Ramos (cell line): ENCODE results near the gene DOCK7.
"Not testable (repeated sequence)": the region's sequence is repeated elsewhere in the genome, so short reads cannot be mapped to it uniquely, and the experiment has no call there.

ENCODE experiments used
- in situ Hi-C: fragments of 300-500 bp; cut with MboI; formaldehyde crosslinking; loops from one replicate; pipeline ENCODE4 v1.14.3; 2022; ENCODE audit warnings: low sequenced_read_pairs; ENCODE audit not compliant: unreplicated experiment

Gene DOCK7

DNA sequence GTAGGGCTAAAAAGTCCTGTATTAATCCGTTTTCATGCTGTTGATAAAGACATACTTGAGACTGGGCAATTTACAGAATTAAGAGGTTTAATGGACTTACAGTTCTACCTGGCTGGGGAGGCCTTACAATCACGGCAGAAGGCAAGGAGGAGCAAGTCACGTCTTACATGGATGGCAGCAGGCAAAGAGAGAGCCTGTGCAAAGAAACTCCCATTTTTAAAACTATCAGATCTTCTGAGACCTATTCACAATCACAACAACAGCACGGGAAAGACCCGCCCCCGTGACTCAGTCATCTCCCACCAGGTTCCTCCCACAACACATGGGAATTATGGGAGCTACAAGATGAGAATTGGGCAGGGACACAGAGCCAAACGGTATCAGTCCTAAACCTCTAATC, 6.3 kb upstream of the DOCK7 start:
- in situ Hi-C loops = not testable (repeated sequence)

DNA sequence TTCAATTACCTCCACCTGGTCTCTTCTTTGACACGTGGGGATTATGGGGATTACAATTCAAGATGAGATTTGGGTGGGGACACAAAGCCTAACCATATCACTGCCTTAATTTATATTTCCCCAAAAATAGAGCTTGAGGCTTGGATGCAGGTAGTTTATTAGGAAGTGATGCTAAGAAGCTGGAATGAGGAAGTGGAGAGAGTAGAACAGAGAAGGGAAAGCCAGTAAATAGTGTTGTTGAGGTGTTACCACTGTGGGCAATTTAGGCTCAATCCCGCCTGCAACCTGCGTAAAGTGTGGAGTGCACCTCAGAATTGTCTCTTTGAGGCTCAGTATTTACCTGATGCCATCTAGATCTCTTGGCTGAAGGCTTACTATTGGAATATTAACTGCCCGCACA, 4.9 kb upstream of the DOCK7 start:
- in situ Hi-C loops = no loop called here

DNA sequence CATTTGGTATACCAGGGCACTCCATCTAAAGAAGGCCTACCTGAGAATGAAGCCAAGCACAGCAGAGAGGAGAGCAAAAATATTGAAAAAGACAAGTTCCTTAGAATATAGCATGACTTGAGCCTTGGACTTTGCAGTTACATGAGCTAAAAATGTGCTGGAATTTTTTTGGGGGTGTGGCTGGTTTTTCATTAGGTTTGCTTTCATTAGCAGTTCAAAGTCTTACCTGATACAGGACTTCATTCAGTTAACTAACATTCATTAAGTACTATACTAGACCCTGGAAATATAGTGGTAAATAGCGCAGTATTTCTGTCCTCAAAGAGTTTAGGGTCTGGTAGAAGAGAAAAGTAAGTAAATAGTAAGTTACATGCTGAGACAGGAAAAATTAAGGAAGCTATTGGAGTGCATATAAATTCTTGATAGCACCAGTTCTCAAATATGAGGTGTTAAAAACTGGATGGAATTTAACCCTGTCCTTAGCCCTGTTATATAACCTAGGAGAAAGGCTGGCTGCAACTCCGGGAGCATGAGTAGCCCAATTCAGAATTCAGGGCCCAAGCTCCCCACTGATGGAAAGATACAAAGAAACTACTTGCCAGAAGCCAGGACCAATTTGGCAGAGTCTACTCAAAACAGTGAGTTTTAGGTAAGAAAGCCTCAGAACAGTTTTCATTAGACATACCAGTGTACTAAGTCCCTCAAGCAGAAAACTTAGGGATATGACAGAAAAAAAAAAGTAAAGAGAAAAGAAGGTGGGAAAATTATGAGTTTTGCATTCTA, 3.1 kb upstream of the DOCK7 start:
- in situ Hi-C loops = no loop called here

DNA sequence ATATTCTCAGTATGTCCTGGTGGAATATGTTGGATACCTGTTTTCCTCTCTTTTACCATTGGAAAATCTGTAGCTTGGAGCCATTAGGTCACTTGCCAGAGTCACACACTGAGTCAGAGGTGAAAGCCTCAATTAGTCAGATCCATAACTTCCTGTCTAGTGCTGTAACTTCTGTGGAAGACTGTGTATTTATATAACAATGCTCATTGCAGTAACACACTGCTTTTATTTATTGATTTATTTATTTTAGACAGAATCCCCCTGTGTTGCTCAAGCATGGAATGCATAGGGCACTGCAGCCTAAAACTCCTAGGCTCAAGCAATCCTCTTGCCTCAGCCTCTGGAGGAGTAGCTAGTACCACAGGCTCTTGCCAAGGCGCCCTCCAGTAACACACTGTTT, 1.3 kb upstream of the DOCK7 start:
- in situ Hi-C loops = no loop called here

GRCh38 chr1:62688687-62689085, 500 bp upstream of the DOCK7 start:
- in situ Hi-C loops = no loop called here

DNA sequence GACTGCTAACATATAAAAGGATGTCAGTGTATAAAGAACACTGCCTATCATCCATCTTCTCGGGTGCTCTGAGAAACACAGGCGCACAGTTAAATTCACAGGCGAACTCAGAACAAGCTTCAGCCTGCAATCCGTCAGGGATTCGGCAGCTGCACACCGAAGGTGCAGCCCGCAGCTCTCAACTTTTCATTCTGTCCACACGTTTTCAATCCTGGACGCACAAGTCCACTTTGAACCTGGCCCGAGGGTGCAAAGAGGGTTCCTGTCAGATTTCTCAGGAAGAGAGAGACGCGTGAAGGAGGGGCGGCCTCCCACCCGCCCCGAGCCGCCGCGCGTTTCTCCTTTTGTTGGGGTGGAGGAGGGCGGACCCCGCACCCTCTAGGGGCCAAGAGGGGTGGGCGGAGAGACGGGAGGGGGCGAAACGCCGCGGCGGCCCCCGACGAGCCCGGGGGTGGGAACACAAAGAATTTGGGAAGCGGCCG, 724 bp downstream of the DOCK7 start:
- in situ Hi-C loops = no loop called here

DNA sequence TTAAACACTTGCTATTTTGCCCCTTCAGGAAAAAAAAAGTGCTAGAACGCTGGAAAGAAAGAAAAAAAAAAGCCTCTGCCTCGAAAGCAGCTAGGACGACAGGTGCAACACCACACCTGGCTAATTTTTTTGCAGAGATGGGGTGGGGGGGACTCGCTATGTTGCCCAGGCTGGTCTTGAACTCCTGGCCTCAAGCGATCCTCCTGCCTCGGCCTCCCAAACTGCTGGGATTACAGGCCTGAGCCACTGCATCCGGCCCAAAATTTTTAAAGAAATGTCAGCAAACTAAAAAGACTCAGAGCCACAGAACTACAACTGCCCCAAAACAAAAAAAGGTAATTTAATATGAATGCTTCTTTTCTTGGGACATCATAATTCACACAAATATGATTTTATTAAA, 1.4 kb downstream of the DOCK7 start:
- in situ Hi-C loops = no loop called here

- in situ Hi-C loops = no loop called here
These were observed 2.7 kb downstream of the DOCK7 start for GRCh38 chr1:62685431-62685859.

GRCh38 chr1:62682531-62682930, 5.7 kb downstream of the DOCK7 start:
- in situ Hi-C loops = no loop called here

DNA sequence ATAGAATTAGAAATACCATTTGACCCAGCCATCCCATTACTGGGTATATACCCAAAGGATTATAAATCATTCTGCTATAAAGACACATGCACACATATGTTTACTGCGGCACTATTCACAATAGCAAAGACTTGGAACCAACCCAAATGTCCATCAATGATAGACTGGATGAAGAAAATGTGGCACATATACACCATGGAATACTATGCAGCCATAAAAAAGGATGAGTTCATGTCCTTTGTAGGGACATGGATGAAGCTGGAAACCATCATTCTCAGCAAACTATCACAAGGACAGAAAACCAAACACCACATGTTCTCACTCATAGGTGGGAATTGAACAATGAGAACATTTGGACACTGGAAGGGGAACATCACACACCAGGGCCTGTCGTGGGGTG, 7.2 kb downstream of the DOCK7 start:
- in situ Hi-C loops = not testable (repeated sequence)

GRCh38 chr1:62677822-62678221, 10.4 kb downstream of the DOCK7 start:
- in situ Hi-C loops = not testable (repeated sequence)

DNA sequence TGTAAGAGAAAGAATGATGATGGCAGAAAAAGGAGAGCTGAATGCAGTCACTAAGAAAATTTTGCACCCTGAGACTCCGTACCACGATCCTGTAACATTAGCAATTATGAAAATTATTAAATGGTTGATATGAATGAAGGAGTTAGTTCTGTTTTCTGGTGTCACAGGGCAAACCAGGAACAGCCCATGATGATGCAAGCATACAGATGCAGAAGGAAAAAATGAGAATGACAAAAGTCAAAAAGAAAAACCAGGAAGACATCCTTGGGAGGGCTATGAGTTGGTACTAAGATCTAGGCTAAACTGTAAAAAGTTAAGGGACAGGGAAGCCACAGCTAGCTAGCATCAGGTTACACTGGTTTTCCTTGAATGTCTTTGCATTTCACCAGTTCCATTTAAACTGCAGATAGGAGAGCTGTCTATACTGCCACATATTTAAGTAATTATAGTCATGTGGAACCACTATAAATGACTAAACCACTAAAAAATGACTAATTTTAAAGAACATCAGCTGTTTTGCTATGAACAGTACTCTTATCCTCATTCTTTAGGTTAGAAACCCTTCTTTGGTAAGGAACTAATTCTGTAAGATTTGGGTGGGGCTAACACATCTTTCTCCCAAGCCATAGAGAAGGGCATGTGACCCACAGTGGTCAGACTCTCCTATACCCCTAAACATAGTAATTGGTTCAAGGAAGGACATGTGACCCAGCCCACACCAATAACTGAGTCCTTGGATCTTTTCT, 11.4 kb downstream of the DOCK7 start:
- in situ Hi-C loops = no loop called here

DNA sequence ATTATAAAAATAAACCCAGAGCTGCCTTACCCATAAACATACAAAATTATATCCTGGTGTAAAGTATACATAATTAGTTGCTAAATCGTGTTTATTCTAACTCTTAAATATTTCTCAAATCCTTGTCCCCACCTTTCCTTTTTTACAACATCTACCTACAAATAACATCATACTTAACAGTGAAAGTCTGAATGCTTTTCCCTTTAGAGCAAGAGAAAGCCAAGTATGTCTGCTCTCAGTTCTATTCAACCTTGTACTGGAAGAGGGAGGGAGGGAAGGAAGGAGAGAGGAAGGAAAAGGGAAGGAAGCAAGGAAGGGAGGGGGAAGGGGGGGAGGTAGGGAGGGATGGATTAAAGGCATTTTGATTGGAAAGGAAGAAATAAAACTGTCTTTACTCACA, 14.6 kb downstream of the DOCK7 start:
- in situ Hi-C loops = no loop called here

DNA sequence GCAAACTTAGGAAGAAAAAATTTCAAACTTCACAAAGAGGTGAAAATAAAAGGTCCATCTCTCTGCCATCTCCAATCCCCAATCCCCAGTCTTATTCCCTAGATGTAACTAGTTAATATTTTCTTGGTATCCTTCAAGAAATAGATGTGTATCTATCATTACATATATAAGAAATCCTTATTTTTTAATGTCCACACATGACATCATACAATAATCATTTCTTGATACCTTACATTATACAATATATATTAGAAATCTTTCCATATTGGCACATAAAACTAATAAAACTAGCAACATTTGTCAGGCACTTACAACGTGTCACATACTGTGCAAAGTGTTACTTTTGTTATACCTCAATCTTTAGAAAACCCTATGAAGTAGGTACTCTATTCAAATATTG, 16.2 kb downstream of the DOCK7 start:
- in situ Hi-C loops = no loop called here

DNA sequence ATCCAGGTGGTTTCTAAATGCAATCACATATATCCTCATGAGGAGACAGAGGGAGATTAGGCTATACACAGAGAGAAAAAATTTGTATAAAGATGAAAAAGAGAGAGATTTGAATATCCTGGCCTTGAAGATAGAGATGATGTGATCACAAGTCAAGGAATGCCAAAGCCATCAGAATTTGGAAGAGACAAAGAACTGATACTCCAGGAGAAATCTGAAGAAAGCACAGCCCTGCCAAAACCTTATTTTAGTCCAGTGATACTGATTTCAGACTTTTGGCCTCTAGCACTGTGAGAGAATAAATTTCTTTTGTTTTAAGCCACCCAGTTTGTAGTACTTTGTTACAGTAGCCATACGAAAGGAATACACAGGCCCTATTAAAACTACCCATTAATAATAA, 33.4 kb downstream of the DOCK7 start:
- in situ Hi-C loops = no loop called here

DNA sequence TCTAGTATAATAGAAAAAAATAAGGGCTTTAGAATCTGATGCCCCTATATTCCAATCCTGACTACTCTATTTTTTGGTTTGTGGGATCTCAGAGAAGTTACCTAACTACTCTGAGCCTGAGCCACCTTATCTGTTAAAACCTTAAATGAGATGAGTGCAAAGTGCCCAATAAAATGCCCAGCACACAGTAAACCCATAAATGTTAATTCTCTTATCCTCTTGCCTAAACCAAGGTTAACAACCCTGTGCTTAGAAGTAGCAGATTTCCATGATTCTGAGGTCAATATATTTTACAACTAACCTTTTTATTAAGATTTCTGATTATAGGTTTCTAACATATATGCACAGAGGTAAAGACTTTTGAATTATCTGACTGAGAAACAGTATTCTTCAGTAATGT, 35.8 kb downstream of the DOCK7 start:
- in situ Hi-C loops = no loop called here

DNA sequence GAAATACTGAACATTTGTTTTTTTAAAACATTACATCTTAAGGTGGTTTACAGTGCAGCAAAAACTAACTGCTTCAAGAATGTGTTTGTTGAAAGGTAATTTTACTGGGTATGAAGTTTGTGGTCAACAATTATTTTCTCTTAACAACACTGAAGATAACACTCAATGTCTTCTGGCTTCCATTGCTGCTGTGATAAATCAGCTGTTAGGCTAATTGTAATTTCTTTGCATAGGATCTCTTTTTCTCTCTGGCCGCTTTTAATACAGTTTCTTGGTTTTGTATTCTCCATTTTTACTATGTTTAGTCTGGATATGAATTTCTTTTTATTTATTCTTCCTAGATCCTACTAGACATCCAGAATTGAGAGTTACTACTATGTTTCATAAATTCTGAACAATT, 44.9 kb downstream of the DOCK7 start:
- in situ Hi-C loops = no loop called here

- in situ Hi-C loops = no loop called here
These were observed 50.6 kb downstream of the DOCK7 start for GRCh38 chr1:62637392-62638105.

- in situ Hi-C loops = no loop called here
These were observed 59.7 kb downstream of the DOCK7 start for GRCh38 chr1:62628506-62628905.

GRCh38 chr1:62625415-62625814, 62.8 kb downstream of the DOCK7 start:
- in situ Hi-C loops = no loop called here

- in situ Hi-C loops = no loop called here
These were observed 66.3 kb downstream of the DOCK7 start for GRCh38 chr1:62621907-62622306.
